ENCODE results near the gene AIF1. TPM values are rescaled to one million over a fixed set of nuclear protein-coding genes. Genes with fewer than 3 reads are reported as not detected.

The AIF1 gene
- total RNA-seq, 2 experiments from 2014 or later: 240 to 253 TPM

DNA sequence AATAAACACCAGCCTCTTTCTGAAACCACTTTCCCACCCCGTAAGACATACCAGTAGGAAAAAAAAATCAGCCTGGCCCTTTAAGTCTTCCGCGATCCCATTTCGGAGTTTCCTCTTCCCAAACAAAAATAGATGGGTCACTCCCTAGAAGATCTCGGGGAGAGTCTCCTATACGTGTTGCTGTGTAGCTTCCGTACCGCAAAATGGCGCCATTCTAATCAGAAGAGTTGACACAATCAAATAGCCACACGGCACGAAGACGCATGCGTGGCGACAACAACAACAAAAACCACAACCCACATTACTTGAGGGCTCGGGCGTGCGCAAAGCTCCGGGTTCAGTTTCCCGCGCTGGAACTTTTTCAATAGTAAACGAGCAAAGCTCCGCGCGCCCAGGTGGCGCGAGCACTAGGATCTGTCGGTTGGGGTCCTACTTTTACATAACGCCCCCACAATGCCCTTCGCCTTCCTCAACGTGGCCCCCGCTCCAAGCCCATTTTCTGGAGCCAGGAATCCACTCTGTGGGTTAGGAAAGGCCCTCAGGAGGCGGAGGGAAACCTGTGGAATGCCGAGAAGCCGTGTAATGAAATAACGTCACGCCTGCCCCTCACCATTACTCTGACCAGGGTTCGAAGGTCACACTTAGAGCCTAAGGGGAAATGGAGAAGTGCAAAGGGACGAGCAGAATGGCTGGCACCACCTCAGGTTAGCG, 49.9 kb downstream of the AIF1 start, which contains the start of gene GPANK1:
Gene GPANK1 (minus strand): TSS at position 208 of the 711 bp plus-strand sequence. CDS start 519 bp downstream, outside the sequence.
- no peaks in the 10 kb centered on the region for H3K27me3 Mint-ChIP-seq
- peaks cover 80% of the 10 kb centered on the region for H3K36me3 Mint-ChIP-seq (ENCODE audit: low read depth)
- peak within 1 kb of the TSS; percentile 97 for H3K27ac Mint-ChIP-seq
- H3K9me3 Mint-ChIP-seq: no peaks in the 10 kb centered on the region
- ATAC-seq (peak; percentile 25), DNase-seq (peak; percentile 96)
- peaks cover 63% of the 10 kb centered on the region for H3K4me1 Mint-ChIP-seq (ENCODE audit: low read depth)
- intact Hi-C loops (cut with micrococcal nuclease): loop anchor here (2.0 to 10.0 kb wide), 3 partner anchors 44 to 170 kb away; partner anchors contain the start of genes ATP6V1G2, DDX39B, NFKBIL1 and PRRC2A
- TF ChIP-seq, protein P1, sequence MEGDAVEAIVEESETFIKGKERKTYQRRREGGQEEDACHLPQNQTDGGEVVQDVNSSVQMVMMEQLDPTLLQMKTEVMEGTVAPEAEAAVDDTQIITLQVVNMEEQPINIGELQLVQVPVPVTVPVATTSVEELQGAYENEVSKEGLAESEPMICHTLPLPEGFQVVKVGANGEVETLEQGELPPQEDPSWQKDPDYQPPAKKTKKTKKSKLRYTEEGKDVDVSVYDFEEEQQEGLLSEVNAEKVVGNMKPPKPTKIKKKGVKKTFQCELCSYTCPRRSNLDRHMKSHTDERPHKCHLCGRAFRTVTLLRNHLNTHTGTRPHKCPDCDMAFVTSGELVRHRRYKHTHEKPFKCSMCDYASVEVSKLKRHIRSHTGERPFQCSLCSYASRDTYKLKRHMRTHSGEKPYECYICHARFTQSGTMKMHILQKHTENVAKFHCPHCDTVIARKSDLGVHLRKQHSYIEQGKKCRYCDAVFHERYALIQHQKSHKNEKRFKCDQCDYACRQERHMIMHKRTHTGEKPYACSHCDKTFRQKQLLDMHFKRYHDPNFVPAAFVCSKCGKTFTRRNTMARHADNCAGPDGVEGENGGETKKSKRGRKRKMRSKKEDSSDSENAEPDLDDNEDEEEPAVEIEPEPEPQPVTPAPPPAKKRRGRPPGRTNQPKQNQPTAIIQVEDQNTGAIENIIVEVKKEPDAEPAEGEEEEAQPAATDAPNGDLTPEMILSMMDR (IDR thresholded peaks at IDR 0.05): no peak
- ChIA-PET POLR2A (interaction anchor here (0.6 to 8.5 kb wide), 33 partner anchors 8 to 199 kb away, joined by 3 to 160 read pairs (median 4); partner anchors contain the start of genes ABHD16A, APOM, BAG6 and DDX39B), CTCF (interaction anchor here (0.7 to 2.8 kb wide), 4 partner anchors 12 to 85 kb away, joined by 3 to 16 read pairs (median 4); partner anchors contain the start of genes ABHD16A and BAG6)
- H3K4me3 Mint-ChIP-seq: peak within 1 kb of the TSS; percentile 98

DNA sequence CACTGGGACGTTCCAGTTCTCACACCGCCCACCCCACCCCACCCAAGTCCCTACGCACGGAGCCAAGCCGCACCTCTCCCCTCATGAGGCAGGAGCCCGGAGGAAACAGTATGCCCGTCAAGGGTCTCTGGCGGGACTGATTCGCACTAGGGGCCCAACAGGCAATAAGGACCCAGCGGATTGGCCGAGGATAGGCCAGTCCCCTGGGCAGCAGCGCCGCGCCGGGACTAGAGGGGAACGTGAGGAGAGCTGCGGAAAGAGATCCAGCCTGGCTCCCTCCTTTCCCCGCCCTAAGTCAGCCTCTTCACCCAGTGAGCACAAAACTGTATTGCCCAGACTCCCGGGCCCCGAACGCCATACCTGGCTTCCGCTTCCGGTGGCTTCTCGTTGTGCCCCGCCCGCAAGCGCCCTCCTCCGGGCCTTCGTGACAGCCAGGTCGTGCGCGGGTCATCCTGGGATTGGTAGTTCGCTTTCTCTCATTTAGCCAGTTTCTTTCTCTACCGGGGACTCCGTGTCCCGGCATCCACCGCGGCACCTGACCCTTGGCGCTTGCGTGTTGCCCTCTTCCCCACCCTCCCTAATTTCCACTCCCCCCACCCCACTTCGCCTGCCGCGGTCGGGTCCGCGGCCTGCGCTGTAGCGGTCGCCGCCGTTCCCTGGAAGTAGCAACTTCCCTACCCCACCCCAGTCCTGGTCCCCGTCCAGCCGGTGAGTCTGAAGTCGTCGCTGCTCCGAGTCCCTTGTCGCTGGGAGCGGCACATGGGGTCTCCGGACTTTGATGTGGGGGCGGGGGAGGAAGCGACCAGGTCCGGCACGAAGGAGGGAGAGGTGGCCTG, 50.7 kb downstream of the AIF1 start, which contains the start of gene CSNK2B:
Gene CSNK2B (plus strand): TSS at position 580 of the 836 bp plus-strand sequence. CDS start 752 bp downstream, outside the sequence.
- H3K36me3 Mint-ChIP-seq (ENCODE audit: low read depth): peaks cover 83% of the 10 kb centered on the region
- no peaks in the 10 kb centered on the region for H3K27me3 Mint-ChIP-seq
- ChIA-PET POLR2A (interaction anchor here (0.6 to 8.5 kb wide), 26 partner anchors 7 to 198 kb away, joined by 3 to 160 read pairs (median 4); partner anchors contain the start of genes ABHD16A, APOM, BAG6 and DDX39B), CTCF (interaction anchor here (0.9 to 2.8 kb wide), 3 partner anchors 13 to 73 kb away, joined by 3 to 16 read pairs (median 3); partner anchors contain the start of genes ABHD16A and BAG6)
- intact Hi-C loops (cut with micrococcal nuclease): loop anchor here (2.0 to 10.0 kb wide), 3 partner anchors 45 to 169 kb away; partner anchors contain the start of genes ATP6V1G2, DDX39B, NFKBIL1 and PRRC2A
- ATAC-seq (peak; percentile 88), DNase-seq (peak; percentile 99)
- peak within 1 kb of the TSS; percentile 97 for H3K27ac Mint-ChIP-seq
- H3K9me3 Mint-ChIP-seq: no peaks in the 10 kb centered on the region
- TF ChIP-seq, protein P1 (IDR thresholded peaks at IDR 0.05): no peak
- H3K4me1 Mint-ChIP-seq (ENCODE audit: low read depth): peaks cover 61% of the 10 kb centered on the region
- H3K4me3 Mint-ChIP-seq: peak within 1 kb of the TSS; percentile 98

DNA sequence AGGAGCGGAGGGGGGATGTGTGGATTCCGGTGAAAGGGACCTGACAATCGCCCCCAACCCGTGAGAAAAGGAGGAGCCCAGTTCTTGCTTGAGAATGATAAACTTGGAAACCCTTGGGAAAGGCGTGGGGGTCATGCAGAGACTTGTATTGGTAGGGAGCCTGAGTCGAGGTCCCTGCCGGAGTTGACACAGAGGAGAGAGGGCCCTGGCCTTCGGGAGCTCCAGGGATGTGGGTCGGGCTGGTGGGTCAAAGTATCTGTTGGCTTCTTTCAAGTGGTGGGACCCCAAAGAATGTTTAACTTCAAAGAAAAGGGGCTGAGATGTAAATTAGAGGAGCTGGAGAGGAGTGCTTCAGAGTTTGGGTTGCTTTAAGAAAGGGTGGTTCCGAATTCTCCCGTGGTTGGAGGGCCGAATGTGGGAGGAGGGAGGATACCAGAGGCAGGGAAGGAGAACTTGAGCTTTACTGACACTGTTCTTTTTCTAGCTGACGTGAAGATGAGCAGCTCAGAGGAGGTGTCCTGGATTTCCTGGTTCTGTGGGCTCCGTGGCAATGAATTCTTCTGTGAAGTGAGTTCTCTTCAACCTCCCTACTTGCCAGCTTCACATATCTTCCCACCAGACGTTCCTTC, 51.4 kb downstream of the AIF1 start:
- TF ChIP-seq, protein P1 (IDR thresholded peaks at IDR 0.05): no peak
- H3K27ac Mint-ChIP-seq: peak overlapping the region; percentile 97
- ATAC-seq: no peak
- H3K36me3 Mint-ChIP-seq (ENCODE audit: low read depth): peaks cover 82% of the 10 kb centered on the region
- peaks cover 54% of the 10 kb centered on the region for H3K4me1 Mint-ChIP-seq (ENCODE audit: low read depth)
- H3K4me3 Mint-ChIP-seq: peak overlapping the region; percentile 98
- POLR2A ChIA-PET: interaction anchor here (0.5 to 8.5 kb wide), 10 partner anchors 12 to 172 kb away, joined by 3 to 160 read pairs (median 4); partner anchors contain the start of genes ABHD16A, APOM, BAG6 and DDX39B
- intact Hi-C loops (cut with micrococcal nuclease): loop anchor here (10.0 kb wide), 2 partner anchors 122 to 168 kb away; partner anchors contain the start of genes ATP6V1G2, DDX39B and NFKBIL1
- H3K27me3 Mint-ChIP-seq: no peaks in the 10 kb centered on the region
- no peaks in the 10 kb centered on the region for H3K9me3 Mint-ChIP-seq
- CTCF ChIA-PET: interaction anchor here (0.7 to 0.9 kb wide), 2 partner anchors 71 to 173 kb away, joined by 3 read pairs; no protein-coding TSS in a partner anchor
- DNase-seq: no peak

Small RNA genes lying within 50 kb of the gene (microRNA-seq; reads per million reads assigned to microRNA genes)
- gene MIR6832 (ENCODE audit: borderline microRNAs expressed, borderline replicate concordance): not detected

Other genes starting within 250 kb of the AIF1 start
- 1 to 10 TPM; 5.6 to 6.0 TPM for gene MICA, start 211.6 kb upstream of the AIF1 start, total RNA-seq
- 10 to 100 TPM; 17.0 to 17.7 TPM for gene MICB, start 117.1 kb upstream of the AIF1 start, total RNA-seq
- gene MCCD1, start 86.3 kb upstream of the AIF1 start, total RNA-seq: not detected
- gene DDX39B, start 73.2 kb upstream of the AIF1 start, total RNA-seq: 100 to 1,000 TPM; 568 to 572 TPM
- 1 to 10 TPM in 1 of 2 experiments, under 1 TPM in 1; 0.86 to 1.1 TPM for gene ATP6V1G2, start 68.6 kb upstream of the AIF1 start, total RNA-seq
- 10 to 100 TPM; 11.3 to 13.0 TPM for gene NFKBIL1, start 67.6 kb upstream of the AIF1 start, total RNA-seq
- gene LTA, start 42.9 kb upstream of the AIF1 start, total RNA-seq: 100 to 1,000 TPM; 713 to 724 TPM
- gene TNF, start 39.7 kb upstream of the AIF1 start, total RNA-seq: 10 to 100 TPM; 89.2 to 92.5 TPM
- gene LTB, start 32.8 kb upstream of the AIF1 start, total RNA-seq: 100 to 1,000 TPM; 368 to 375 TPM
- 10 to 100 TPM; 40.4 to 43.6 TPM for gene LST1, start 29.0 kb upstream of the AIF1 start, total RNA-seq
- 10 to 100 TPM; 60.1 to 60.3 TPM for gene NCR3, start 22.2 kb upstream of the AIF1 start, total RNA-seq
- gene PRRC2A, start 5.5 kb downstream of the AIF1 start, total RNA-seq: 100 to 1,000 TPM; 257 to 262 TPM
- 100 to 1,000 TPM; 303 to 318 TPM for gene BAG6, start 37.4 kb downstream of the AIF1 start, total RNA-seq
- gene APOM, start 40.7 kb downstream of the AIF1 start, total RNA-seq: 1 to 10 TPM; 4.4 to 4.9 TPM
- 10 to 100 TPM; 11.4 to 11.7 TPM for gene C6orf47, start 45.5 kb downstream of the AIF1 start, total RNA-seq
- 10 to 100 TPM; 29.4 to 30.9 TPM for gene GPANK1, start 49.8 kb downstream of the AIF1 start, total RNA-seq
- 100 to 1,000 TPM; 241 to 247 TPM for gene CSNK2B, start 50.8 kb downstream of the AIF1 start, total RNA-seq
- 10 to 100 TPM; 14.7 to 16.1 TPM for gene LY6G5B, start 54.7 kb downstream of the AIF1 start, total RNA-seq
- 1 to 10 TPM; 1.6 to 2.3 TPM for gene LY6G5C, start 65.8 kb downstream of the AIF1 start, total RNA-seq
- 10 to 100 TPM; 23.7 to 24.3 TPM for gene ABHD16A, start 88.1 kb downstream of the AIF1 start, total RNA-seq
- gene LY6G6F, start 91.6 kb downstream of the AIF1 start, total RNA-seq: not detected
- not detected for gene LY6G6D, start 100.1 kb downstream of the AIF1 start, total RNA-seq
- gene LY6G6C, start 106.5 kb downstream of the AIF1 start, total RNA-seq: not detected
- gene MPIG6B, start 108.1 kb downstream of the AIF1 start, total RNA-seq: under 1 TPM; 0.65 to 0.81 TPM
- gene DDAH2, start 114.1 kb downstream of the AIF1 start, total RNA-seq: 1 to 10 TPM; 6.3 to 6.9 TPM
- gene CLIC1, start 121.3 kb downstream of the AIF1 start, total RNA-seq: 100 to 1,000 TPM; 334 to 346 TPM
- gene MSH5, start 124.8 kb downstream of the AIF1 start, total RNA-seq: 100 to 1,000 TPM in 1 of 2 experiments, 10 to 100 TPM in 1; 96.9 to 105 TPM
- gene SAPCD1, start 147.4 kb downstream of the AIF1 start, total RNA-seq: 10 to 100 TPM; 13.6 to 18.7 TPM
- 1 to 10 TPM; 1.6 TPM for gene VWA7, start 162.1 kb downstream of the AIF1 start, total RNA-seq
- 100 to 1,000 TPM; 150 to 153 TPM for gene VARS1, start 180.5 kb downstream of the AIF1 start, total RNA-seq
- gene LSM2, start 191.7 kb downstream of the AIF1 start, total RNA-seq: 100 to 1,000 TPM; 117 to 120 TPM
- 1 to 10 TPM; 1.7 to 2.0 TPM for gene HSPA1L, start 200.0 kb downstream of the AIF1 start, total RNA-seq
- 10 to 100 TPM; 36.6 to 37.8 TPM for gene HSPA1A, start 200.3 kb downstream of the AIF1 start, total RNA-seq
- 10 to 100 TPM; 50.4 to 50.8 TPM for gene HSPA1B, start 212.5 kb downstream of the AIF1 start, total RNA-seq
- 1 to 10 TPM; 8.7 to 9.8 TPM for gene NEU1, start 247.6 kb downstream of the AIF1 start, total RNA-seq